ENCODE data around the gene ZRANB3. TPM values are rescaled to one million over a fixed set of nuclear protein-coding genes. Genes with fewer than 3 reads are reported as not detected.

The ZRANB3 gene
- total and polyA plus RNA-seq, 2 donors from 2014 or later: 3.6 to 6.4 TPM

DNA sequence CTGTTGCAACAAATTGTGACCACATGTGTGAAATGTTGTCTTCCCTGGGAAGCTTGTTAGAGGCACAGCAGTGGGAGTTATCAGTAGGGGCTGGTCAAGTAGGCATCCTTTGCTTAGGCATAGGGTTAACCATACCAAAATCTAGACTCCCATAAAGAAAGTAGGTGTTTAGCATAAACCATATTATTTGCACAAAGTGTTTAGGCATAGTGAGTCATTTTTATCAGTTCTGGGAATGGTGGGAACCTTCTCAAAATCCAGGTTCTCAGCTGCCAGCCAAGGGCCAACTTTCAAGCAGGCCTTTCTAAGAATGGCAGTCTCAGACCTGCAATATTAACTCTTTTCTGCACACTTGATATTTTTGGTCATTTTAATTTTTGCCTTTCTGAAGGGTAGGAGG is 390.4 kb downstream of the ZRANB3 start:
- H3K27ac ChIP-seq (ENCODE audit: low read depth in 2 of 2, low read length in 2 of 2): no peak overlapping the region
- DNase-seq (no peak), FAIRE-seq (no peak)
- H3K4me1 ChIP-seq (ENCODE audit: control insufficient read depth in 2 of 3, insufficient read depth in 2 of 3, low read depth in 1 of 3, low read length in 3 of 3): no peaks in the 10 kb centered on the region
- H3K27me3 ChIP-seq (ENCODE audit: control insufficient read depth, insufficient read depth, low read length): no peaks in the 10 kb centered on the region
- intact Hi-C loops (cut with DNase I): no loop called here
- no peak overlapping the region for H3K4me3 ChIP-seq (ENCODE audit: low read length in 3 of 3)
- no peak overlapping the region for H3K9ac ChIP-seq (ENCODE audit: low read length in 3 of 3)
- no peak for TF ChIP-seq CTCF (IDR thresholded peaks at IDR 0.05; ENCODE audit: borderline replicate concordance, extremely low read depth, insufficient read depth)
- peaks cover 3 to 18% (median 5%) of the 10 kb centered on the region in 3 donors for H3K36me3 ChIP-seq (ENCODE audit: control insufficient read depth in 2 of 3, insufficient read depth in 3 of 3, low read length in 3 of 3)
- H3K9me3 ChIP-seq (ENCODE audit: control insufficient read depth in 2 of 3, insufficient read depth in 1 of 3, low read length in 3 of 3): peaks cover 0 to 9% (median 5%) of the 10 kb centered on the region in 3 donors

DNA sequence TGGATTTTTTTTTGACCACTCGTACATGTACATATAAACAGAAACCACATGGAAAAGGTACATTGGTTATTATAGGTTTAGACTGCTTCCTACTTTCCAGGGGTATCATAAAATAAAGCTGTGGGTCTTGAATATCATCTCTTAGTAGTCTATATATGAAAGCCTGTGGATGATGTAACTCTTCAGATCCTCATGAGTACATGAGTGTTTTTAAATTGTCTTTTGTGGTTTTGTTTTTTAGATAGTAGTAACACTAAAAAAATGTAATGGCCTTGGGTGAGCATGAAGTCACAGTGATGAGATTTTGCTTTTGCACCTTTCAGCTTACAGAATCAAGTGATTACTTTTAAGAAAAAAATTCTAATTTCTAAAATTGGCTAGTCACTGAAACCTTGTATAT is 398.7 kb downstream of the ZRANB3 start:
- Histone ChIP-seq H3K27me3 (ENCODE audit: control insufficient read depth, insufficient read depth, low read length) (no peaks in the 10 kb centered on the region), H3K9ac (ENCODE audit: low read length in 3 of 3) (no peak overlapping the region), H3K4me3 (ENCODE audit: low read length in 3 of 3) (no peak overlapping the region), H3K9me3 (ENCODE audit: control insufficient read depth in 2 of 3, insufficient read depth in 1 of 3, low read length in 3 of 3) (no peaks in the 10 kb centered on the region), H3K4me1 (ENCODE audit: control insufficient read depth in 2 of 3, insufficient read depth in 2 of 3, low read depth in 1 of 3, low read length in 3 of 3) (no peaks in the 10 kb centered on the region), H3K27ac (ENCODE audit: low read depth in 2 of 2, low read length in 2 of 2) (no peak overlapping the region), H3K36me3 (ENCODE audit: control insufficient read depth in 2 of 3, insufficient read depth in 3 of 3, low read length in 3 of 3) (peaks cover 2 to 36% (median 11%) of the 10 kb centered on the region in 3 donors)
- FAIRE-seq: no peak
- intact Hi-C loops (cut with DNase I): no loop called here
- no peak for TF ChIP-seq CTCF (IDR thresholded peaks at IDR 0.05; ENCODE audit: borderline replicate concordance, extremely low read depth, insufficient read depth)
- DNase-seq: no peak

GRCh38 chr2:135130751-135131150 is 400.3 kb downstream of the ZRANB3 start:
- peaks cover 5 to 43% (median 14%) of the 10 kb centered on the region in 3 donors for H3K36me3 ChIP-seq (ENCODE audit: control insufficient read depth in 2 of 3, insufficient read depth in 3 of 3, low read length in 3 of 3)
- DNase-seq (no peak), FAIRE-seq (no peak)
- no peaks in the 10 kb centered on the region for H3K4me1 ChIP-seq (ENCODE audit: control insufficient read depth in 2 of 3, insufficient read depth in 2 of 3, low read depth in 1 of 3, low read length in 3 of 3)
- H3K27me3 ChIP-seq (ENCODE audit: control insufficient read depth, insufficient read depth, low read length): no peaks in the 10 kb centered on the region
- H3K9me3 ChIP-seq (ENCODE audit: control insufficient read depth in 2 of 3, insufficient read depth in 1 of 3, low read length in 3 of 3): no peaks in the 10 kb centered on the region
- intact Hi-C loops (cut with DNase I): no loop called here
- H3K4me3 ChIP-seq (ENCODE audit: low read length in 3 of 3): no peak overlapping the region
- no peak overlapping the region for H3K9ac ChIP-seq (ENCODE audit: low read length in 3 of 3)
- no peak overlapping the region for H3K27ac ChIP-seq (ENCODE audit: low read depth in 2 of 2, low read length in 2 of 2)
- no peak for TF ChIP-seq CTCF (IDR thresholded peaks at IDR 0.05; ENCODE audit: borderline replicate concordance, extremely low read depth, insufficient read depth)

DNA sequence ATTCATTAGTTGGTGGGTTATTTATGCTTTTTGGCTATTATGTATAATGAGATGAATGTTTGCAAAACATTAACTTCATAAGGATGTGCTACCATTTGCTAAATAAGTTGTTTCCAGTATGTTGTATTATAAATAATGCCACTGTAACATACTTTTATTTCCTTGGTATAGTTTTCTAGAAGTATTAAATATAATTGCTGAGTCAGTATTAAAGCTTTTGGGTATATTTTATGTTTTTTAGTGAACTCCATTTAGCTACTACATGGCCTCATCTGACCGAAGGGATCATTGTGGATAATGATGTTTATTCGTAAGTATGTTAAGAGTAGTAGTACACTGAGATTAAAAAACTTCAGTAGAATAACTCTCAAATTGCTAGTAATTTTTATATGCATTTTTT is 405.1 kb downstream of the ZRANB3 start:
- no peaks in the 10 kb centered on the region for H3K9me3 ChIP-seq (ENCODE audit: control insufficient read depth in 2 of 3, insufficient read depth in 1 of 3, low read length in 3 of 3)
- TF ChIP-seq CTCF (IDR thresholded peaks at IDR 0.05; ENCODE audit: borderline replicate concordance, extremely low read depth, insufficient read depth): no peak
- H3K27me3 ChIP-seq (ENCODE audit: control insufficient read depth, insufficient read depth, low read length): no peaks in the 10 kb centered on the region
- no peak overlapping the region for H3K4me3 ChIP-seq (ENCODE audit: low read length in 3 of 3)
- DNase-seq (no peak), FAIRE-seq (no peak)
- no peaks in the 10 kb centered on the region for H3K4me1 ChIP-seq (ENCODE audit: control insufficient read depth in 2 of 3, insufficient read depth in 2 of 3, low read depth in 1 of 3, low read length in 3 of 3)
- no peak overlapping the region for H3K27ac ChIP-seq (ENCODE audit: low read depth in 2 of 2, low read length in 2 of 2)
- no peak overlapping the region for H3K9ac ChIP-seq (ENCODE audit: low read length in 3 of 3)
- intact Hi-C loops (cut with DNase I): no loop called here
- peaks cover 5 to 38% (median 16%) of the 10 kb centered on the region in 3 donors for H3K36me3 ChIP-seq (ENCODE audit: control insufficient read depth in 2 of 3, insufficient read depth in 3 of 3, low read length in 3 of 3)
